GM19099 (cell line): ENCODE results near the gene NLGN3.

Experiments used
- POLR2A ChIP-seq: IDR thresholded peaks from 3 replicates; pipeline ENCODE4 v1.6.1; 2011; ENCODE audit warnings: low read depth; ENCODE audit not compliant: insufficient read length; ENCODE audit errors: extremely low read depth

Gene NLGN3

DNA sequence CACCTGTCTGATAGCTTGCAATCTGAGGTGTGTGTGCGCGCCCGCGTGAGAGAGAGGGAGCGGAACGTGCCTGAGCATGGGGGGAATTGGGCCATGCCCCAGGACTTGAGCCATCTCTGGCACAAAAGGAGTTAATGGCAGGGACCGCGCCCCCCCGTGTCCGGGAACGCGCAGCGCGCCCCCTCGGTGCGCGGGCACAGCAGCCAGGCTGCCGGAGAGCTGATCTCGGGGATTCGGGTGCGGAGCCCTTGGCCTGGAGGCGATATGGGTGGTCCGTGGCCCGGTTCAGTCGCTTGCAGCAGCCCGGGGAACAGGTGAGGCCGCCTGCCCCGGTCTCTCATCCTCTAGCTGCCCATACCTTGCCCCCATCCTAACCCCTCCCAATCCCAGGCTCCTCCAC lies at the start of gene NLGN3:
Gene NLGN3 (plus strand): TSS at position 191 of the 400 bp plus-strand sequence. CDS start 2,909 bp downstream, outside the sequence.
- no peak for TF ChIP-seq POLR2A

DNA sequence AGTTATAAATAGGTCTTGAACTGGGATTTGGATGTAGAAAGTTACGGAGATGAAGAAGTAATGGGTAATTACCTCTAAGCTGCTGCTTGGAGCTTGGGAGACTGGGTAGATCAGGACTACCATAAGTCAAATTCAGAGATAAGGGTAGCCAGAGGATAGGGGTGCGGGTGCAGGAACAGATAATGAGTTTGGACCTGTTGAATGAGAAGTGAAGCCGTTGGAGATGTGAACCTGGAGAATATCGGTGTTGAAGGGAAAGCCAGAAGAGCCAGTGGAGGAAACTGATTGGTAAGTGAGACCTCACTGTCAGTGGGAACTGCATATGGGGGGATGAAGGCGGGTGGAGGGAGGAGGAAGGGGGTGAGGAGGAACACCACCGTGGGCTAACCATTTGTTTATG lies 49.6 kb upstream of the NLGN3 start:
- no peak for TF ChIP-seq POLR2A

DNA sequence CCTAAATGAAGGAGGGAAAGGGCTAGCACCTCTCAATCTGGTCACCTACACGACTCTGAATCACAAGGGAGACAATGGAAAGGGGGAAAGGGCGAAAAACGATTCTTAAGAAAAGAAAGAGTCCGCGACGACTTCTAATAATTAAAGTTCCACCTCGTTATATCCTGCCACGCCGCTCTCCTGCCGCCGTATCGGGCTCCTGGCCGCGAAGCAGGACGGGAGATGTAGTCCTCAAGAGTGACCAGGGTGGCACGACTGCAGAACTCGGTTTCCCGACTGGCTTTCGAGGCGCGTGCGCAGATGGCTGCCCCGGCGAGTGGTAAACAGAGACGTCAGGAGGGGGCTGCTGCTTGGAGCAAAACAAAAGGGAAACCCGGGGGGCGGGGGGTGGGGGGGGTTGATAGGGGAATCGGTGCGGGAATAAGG lies 49.1 kb upstream of the NLGN3 start, which contains the start of gene FOXO4:
Gene FOXO4 (plus strand): TSS at position 297 of the 426 bp plus-strand sequence. CDS start 678 bp downstream, outside the sequence.
- peak; percentile 48 for TF ChIP-seq POLR2A

DNA sequence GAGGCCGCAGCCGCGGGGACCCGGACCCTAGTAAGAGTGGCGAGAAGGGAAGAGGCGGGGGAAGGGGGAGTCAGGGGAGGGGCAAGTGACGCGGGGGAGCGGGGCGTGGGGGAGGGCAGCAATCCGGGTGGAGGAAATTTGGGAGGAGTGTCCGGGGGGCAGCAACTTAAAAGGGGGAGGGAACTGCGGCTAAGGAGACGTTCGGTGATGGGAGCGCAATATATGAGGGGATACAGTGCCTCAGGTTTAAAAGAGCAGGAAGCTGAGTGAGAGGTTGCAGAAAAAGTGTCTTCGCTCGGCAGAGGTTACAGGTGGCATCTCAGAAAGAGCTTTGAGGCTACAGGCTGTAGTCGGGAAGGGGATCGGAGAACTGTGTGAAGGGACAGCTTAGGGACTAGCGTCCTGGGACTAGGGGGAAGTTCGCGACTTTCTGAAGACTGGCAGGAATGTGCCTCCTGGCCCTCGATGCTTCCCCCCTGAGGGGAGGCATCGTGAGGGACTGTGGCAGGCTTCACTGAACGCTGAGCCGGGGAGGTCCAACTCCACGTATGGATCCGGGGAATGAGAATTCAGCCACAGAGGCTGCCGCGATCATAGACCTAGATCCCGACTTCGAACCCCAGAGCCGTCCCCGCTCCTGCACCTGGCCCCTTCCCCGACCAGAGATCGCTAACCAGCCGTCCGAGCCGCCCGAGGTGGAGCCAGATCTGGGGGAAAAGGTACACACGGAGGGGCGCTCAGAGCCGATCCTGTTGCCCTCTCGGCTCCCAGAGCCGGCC lies 48.5 kb upstream of the NLGN3 start:
- TF ChIP-seq POLR2A, result no peak

DNA sequence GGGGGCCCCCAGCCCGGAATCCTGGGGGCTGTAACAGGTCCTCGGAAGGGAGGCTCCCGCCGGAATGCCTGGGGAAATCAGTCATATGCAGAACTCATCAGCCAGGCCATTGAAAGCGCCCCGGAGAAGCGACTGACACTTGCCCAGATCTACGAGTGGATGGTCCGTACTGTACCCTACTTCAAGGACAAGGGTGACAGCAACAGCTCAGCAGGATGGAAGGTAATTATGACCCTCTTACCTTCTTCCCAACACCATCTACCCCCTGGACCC lies 47.9 kb upstream of the NLGN3 start:
- no peak for TF ChIP-seq POLR2A

DNA sequence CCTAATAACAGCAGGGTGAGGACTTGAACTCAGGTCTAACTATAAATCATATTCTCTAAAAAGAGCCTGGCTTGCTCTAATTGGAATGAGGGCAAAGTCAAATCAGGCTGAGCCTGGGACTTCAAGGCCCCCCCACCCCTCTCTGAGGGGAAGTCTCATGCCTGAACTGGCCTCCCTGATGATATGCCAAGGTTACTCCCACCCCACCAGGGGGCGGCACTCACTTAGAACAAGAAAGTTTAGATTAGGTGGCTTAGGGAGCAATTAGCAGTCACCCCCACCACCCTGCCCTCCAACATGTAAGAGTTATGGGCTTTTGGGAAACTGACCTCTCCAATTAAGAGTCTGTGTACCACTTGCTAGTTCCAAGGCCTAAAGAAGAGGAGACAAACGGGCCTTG lies 46.3 kb upstream of the NLGN3 start:
- no peak for TF ChIP-seq POLR2A

DNA sequence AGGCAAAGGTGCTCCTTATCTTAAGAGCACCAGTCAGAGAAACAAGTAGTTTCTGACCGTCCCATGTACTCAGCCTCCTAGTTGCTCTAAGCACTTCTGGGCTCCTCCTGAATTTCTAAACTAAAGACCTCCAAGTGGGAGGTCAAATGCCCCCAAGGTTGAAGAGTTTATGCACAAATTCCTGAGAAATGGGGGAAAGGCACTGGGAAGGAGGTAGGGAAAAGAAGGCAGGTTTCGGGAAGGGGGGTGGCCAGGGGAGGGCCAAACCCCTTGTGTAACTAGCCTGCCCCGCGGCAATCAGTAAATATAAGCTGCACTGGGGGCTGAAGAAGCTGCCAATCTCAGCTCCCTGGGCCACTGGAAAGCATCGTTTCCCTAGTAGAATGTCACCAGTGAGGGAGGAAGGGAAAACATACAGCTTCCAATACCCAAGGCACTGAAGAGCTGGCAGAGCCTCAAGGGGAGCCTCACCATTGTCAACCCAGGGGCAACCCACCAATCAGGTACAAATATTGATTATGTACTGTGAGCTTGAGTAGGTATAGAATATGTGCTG lies 45.6 kb upstream of the NLGN3 start:
- no peak for TF ChIP-seq POLR2A

DNA sequence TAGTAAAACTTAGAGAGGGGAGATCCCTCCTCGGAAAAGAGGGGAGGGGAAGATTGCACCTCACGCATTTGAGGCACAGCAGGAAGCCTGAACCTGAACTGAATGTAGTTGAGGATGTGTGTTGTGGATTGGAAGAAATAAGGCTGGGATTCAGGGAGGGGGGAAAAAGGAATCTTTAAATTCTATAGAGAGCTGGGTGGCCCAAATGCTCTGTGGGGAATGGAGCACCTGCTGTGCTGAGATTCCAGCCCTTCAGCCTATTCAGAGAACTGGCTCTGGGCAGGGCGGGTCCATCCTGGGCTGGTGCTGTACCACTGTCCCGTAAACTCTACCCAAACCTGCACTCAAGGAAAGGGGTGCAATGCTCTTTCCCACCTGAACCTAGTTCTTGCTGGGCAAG lies 44.9 kb upstream of the NLGN3 start:
- no peak for TF ChIP-seq POLR2A

DNA sequence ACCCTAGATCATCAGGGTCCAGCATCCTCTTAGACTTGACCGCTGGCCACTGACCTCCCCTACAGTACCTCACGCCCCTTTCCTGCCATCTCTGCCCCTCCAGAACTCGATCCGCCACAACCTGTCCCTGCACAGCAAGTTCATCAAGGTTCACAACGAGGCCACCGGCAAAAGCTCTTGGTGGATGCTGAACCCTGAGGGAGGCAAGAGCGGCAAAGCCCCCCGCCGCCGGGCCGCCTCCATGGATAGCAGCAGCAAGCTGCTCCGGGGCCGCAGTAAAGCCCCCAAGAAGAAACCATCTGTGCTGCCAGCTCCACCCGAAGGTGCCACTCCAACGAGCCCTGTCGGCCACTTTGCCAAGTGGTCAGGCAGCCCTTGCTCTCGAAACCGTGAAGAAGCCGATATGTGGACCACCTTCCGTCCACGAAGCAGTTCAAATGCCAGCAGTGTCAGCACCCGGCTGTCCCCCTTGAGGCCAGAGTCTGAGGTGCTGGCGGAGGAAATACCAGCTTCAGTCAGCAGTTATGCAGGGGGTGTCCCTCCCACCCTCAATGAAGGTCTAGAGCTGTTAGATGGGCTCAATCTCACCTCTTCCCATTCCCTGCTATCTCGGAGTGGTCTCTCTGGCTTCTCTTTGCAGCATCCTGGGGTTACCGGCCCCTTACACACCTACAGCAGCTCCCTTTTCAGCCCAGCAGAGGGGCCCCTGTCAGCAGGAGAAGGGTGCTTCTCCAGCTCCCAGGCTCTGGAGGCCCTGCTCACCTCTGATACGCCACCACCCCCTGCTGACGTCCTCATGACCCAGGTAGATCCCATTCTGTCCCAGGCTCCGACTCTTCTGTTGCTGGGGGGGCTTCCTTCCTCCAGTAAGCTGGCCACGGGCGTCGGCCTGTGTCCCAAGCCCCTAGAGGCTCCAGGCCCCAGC lies 43.8 kb upstream of the NLGN3 start:
- TF ChIP-seq POLR2A, result no peak

DNA sequence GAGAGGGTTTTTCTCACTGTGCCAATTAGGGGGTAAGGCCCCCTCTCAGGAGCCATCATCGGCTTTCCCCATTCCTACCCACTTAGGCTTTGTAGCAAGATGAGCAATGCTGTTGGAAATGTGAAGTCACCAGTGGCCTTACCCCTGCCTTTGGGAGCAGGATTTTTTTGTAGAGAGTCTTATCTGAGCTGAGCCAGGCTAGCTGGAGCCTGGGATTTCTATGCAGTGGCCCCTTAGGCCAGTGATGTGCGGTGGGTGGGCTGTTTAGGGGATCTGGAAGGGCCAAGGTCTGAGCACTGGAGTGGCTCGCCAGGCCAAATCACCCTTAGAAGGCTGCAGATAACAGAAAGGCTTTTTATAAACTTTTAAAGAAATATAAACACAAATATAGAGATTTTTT lies 42.3 kb upstream of the NLGN3 start:
- no peak for TF ChIP-seq POLR2A

DNA sequence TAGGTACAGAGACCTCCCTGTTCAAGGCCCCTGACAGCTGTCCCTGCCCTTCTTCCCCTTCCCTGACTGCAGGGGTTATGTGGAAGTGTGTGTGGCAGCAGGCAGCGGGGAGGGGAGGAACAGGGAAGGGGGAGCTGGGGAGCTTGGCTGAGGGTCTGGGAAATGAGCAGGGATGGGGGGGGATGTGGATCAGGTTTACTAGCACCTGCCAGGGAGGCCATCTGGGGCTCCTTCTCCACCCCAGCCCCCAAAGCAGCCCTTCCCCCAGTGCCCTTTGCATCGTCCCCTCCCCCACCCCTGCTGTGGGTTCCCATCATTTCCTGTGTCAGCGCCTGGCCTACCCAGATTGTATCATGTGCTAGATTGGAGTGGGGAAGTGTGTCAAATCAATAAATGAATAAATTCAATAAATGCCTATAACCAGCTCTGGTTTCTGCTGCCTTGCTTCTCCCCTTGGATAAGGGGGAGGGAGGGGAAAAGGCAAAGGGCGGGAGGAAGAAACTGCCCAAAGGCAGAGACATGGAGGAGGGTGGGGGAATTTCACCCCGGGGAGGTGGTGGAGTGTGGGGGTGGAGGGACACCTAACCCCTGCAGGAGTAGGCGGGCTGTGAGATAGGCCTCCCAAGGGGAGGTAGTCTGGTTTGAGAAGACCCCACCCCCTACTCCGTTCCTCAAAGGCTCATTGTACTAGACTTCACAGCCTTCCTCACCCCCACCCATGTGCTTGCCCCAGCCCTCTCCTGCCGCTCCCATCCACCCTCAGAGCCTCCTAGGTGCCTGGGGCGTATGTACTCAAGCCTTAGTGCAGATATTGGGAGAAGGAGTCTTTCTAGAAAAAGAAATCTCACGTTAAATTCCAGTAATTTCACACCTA lies 41.3 kb upstream of the NLGN3 start:
- TF ChIP-seq POLR2A, result peak; percentile 11

DNA sequence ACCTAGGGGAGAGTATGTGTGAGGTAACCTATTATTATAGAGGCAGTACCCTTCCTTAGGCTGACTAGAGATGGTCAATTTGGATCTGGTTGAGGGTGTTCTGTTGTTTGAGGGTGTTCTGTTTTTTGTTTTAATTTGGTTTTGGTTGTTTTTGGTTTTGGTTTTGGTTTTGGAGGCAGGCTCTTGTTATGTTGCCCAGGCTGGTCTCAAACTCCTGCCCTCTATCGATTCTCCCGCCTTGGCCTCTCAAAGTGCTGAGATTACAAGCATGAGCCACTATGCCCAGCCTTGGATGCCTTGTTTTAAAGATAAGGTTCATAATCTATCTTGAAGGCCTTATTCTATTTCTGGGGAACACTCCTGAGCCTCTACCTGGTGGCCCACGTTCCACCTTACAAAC lies 39.0 kb upstream of the NLGN3 start:
- no peak for TF ChIP-seq POLR2A

DNA sequence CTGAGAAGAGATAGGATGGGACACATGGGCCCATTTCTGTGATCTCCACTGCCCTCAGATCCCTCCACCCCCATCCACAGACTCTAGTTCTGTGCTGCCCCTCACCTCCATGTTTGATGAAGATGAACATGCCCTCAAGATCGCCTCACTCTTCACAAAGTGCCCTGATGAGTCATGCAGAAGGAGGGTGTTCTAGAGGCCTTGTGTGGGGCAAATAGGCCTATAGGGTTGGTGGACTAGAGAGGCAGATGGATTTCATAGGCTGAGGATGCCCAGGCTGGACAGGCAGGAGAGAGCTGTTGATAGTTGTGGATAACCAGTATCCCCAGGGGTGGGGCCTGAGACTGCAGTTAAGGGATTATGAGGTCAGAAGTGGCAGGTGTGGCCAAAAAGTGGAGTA lies 38.2 kb upstream of the NLGN3 start, which contains the start of gene CXorf65:
Gene CXorf65 (minus strand): TSS at position 314 of the 400 bp plus-strand sequence. CDS start 184 bp downstream, at position 130.
- TF ChIP-seq POLR2A, result no peak

DNA sequence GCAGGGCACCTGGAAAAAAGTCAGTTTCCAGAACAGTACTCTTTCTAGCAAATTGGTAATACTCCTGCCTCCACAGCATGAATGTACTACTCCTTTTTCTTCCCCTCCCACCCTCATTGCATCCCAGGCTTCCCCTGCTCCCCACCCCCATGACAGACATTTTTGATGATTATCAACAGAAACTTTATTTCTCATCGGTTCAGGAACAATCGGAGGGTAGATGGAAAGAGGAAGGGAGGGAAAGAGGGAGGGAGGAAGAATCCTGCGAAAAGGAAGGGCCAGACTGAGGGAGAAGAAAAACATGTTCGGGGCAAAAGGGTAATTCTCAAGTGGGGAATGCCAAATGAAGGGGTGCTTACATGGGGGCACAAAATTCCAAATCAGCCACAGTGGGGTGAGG lies 37.4 kb upstream of the NLGN3 start:
- no peak for TF ChIP-seq POLR2A

DNA sequence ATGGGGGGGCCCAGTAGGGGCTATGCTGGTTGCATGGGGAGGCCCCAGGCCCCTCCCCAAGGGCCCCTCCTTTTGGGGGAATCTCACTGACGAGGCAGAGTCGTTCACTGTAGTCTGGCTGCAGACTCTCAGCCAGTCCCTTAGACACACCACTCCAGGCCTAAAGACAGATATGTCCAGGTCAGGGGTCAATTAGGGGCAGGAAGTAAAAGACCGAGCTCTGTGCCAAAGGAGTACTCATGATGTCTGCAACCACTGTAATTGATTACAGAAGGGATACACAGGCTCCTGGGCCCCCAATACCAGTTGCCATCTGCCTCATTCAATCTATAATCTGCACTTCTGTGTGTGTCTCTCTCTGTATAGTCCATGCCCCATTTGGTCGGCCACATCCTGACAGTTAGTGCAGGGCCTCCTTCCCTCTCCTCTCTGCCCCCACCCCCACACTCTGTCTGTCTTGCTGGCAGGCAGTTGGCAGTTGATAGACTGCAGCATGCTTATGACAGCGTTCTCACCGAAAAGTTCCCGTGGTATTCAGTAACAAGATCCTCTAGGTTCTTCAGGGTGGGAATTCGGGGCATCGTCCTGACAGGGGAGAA lies 36.8 kb upstream of the NLGN3 start:
- TF ChIP-seq POLR2A, result no peak

DNA sequence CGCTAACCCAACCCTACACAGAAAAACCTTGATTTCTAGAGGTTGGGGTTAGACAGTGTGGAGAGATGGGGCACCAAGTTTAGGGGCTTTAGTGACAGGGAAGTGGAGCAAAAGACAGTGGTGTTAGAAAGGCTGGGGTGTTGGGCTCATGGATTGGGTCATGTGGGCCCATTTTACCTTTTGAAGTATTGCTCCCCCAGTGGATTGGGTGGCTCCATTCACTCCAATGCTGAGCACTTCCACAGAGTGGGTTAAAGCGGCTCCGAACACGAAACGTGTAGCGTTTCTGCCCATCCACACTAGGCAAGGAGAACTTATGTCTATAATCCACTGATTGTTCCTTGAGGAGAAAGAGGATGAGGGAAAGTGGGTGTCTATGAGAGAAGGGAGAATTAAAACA lies 35.6 kb upstream of the NLGN3 start:
- no peak for TF ChIP-seq POLR2A
